Measurements from ENCODE around the gene IVL.

The IVL gene, protein sequence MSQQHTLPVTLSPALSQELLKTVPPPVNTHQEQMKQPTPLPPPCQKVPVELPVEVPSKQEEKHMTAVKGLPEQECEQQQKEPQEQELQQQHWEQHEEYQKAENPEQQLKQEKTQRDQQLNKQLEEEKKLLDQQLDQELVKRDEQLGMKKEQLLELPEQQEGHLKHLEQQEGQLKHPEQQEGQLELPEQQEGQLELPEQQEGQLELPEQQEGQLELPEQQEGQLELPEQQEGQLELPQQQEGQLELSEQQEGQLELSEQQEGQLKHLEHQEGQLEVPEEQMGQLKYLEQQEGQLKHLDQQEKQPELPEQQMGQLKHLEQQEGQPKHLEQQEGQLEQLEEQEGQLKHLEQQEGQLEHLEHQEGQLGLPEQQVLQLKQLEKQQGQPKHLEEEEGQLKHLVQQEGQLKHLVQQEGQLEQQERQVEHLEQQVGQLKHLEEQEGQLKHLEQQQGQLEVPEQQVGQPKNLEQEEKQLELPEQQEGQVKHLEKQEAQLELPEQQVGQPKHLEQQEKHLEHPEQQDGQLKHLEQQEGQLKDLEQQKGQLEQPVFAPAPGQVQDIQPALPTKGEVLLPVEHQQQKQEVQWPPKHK

DNA sequence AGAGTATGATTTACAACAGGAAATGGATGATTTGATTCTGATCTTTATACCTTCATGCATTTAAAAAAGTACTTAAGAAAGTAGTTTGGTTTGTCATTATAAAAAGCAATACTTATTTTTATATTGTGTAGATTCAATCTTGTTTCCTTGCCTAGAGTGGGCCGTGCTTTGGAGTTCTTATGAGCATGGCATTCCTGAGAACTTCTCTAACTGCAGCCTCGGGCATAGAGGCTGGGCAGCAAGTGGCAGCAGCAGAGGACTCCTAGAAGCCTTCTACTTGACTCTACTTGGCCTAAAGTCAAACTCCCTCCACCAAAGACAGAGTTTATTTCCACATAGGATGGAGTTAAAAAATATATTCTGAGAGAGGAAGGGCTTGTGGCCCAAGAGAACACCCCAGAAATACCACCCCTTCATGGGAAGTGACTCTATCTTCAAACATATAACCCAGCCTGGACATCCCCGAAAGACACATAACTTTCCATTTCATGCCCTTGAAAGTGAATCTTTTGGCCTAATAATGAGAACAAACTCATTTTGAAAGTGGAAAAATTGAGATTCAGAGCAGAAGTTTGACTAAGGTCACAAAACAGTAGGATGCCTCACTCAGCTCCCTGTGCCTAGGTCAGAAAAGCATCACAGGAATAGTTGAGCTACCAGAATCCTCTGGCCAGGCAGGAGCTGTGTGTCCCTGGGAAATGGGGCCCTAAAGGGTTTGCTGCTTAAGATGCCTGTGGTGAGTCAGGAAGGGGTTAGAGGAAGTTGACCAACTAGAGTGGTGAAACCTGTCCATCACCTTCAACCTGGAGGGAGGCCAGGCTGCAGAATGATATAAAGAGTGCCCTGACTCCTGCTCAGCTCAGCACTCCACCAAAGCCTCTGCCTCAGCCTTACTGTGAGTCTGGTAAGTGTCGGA, at the start of gene IVL:
IVL (plus strand) TSS at position 861 of the 916 bp plus-strand sequence. CDS start 1,252 bp downstream, outside the sequence.
- DNase-seq, result no peak

DNA sequence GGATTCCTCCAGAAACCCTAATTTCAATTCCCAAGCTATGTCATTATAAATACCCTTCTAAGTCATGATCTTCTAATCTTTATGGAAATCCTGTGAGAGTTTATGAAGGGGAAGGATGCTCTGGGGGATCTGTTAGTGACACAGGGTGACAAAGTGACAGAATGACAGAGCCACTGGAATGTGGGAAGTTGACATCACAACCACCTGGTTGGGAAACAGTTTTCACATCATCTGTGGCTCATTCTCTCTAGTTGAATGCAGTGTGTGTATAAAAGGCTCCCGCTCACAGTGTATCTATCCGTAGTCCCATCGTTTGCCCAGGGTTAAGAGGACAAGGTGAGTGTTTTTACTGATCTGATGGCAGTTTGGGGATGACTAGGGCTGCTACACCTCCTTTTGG, 48.6 kb upstream of the IVL start, which contains the start of gene LCE7A:
LCE7A (plus strand) TSS at position 301 of the 400 bp plus-strand sequence. CDS start 702 bp downstream, outside the sequence.
- DNase-seq, result no peak

DNA sequence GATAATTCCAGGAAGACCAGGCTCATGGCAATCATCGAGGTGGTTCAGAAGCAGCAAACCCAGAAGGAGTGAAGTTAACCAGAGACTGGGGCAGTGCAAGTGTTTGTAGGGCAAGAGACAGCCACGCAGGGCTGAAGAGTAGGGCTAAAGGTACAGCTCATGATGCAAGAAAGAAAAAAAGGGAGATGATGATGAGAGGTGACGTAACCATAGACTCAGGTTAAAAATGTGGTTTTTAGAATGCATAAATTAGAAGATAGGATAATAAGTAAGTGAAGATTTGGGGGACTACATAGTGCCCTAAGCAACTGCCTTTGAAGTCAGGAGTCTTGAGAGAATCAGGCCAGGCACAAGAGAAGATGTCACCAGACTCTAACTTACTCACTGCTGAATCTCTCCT, 48.2 kb upstream of the IVL start:
- no peak for DNase-seq

DNA sequence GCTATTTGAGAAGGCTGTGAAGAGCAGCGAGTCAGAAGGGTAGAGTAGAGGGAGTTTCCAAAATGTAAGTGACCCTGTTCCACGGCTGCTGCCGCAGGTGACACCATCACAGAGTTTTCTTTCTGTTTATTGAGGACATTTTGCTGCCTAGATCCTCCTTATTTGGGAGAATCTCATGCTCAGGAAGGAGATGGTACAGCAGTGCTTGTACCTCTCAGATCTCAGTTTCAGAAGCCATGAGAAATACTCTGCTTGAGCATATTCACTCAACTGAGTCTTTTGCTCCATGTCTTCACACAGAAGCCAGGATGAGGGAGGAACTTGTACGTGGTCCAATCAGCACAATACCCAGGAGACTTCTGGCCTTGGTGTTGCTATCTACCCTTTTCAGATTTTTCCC, 47.0 kb upstream of the IVL start:
- DNase-seq, result no peak

DNA sequence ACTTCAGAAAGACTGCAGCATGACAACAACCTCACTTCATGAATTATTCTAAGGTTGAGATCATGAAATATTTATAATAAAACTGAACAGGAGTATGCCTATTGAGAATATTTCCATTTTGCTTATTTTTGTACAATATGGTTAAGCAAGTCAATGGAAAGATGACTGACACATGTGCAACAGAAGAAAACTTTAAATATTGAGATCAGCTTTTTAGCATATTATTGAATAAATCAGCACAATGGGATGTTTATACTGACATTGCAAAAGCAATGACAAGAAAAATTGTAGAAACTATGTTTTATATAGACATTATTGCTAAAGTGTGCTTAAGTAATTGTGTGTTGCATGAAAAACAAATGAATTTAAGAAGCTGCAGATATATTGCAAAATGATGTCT, 43.9 kb upstream of the IVL start:
- DNase-seq, result no peak

DNA sequence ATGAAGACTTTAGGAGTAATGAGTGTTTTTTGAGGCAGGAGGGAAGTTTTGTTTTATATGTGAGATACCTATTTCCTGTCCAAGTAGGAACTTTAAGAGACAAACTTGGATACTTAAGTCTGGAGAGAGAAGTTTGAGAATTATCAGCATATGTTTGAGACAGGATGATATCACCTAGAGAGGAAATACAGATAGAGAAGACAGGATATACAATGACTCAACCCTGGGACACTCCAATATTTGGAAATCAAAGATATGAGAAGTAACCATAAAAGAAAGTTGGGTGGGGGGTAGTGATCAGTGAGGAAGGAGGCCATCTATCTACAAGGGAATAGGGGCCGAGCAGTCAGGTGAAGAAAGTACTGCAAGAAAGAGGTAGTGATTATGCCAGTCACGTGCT, 42.0 kb upstream of the IVL start:
- no peak for DNase-seq

DNA sequence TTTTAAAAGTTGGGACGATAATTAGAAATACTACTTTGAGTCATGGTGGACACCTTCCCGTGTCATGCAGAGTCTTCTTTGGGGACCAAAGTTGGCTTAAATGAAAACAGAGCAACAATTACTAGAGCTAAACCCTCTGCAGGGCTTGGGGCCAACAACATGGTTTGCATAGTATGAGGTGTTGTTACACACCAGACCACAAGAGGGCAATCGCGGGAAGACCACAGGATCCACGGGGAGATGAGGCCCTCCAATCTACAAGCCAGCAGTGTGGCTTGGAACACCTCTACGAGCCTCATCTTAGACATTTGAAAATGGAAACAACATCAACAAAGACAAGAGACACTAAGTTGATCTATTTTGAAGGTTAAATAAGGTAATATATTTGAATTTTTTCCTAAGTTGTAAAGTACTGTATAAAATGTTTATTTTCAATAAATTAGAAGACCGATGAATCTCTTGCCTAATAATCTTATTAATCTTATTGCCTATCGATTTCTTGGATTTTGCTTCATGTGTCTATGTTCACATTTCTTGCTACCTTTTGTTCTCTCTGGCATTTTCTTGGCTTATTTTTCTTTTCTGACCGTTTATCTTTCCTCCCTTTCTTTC, 38.4 kb upstream of the IVL start:
- peak; percentile 55 for DNase-seq

DNA sequence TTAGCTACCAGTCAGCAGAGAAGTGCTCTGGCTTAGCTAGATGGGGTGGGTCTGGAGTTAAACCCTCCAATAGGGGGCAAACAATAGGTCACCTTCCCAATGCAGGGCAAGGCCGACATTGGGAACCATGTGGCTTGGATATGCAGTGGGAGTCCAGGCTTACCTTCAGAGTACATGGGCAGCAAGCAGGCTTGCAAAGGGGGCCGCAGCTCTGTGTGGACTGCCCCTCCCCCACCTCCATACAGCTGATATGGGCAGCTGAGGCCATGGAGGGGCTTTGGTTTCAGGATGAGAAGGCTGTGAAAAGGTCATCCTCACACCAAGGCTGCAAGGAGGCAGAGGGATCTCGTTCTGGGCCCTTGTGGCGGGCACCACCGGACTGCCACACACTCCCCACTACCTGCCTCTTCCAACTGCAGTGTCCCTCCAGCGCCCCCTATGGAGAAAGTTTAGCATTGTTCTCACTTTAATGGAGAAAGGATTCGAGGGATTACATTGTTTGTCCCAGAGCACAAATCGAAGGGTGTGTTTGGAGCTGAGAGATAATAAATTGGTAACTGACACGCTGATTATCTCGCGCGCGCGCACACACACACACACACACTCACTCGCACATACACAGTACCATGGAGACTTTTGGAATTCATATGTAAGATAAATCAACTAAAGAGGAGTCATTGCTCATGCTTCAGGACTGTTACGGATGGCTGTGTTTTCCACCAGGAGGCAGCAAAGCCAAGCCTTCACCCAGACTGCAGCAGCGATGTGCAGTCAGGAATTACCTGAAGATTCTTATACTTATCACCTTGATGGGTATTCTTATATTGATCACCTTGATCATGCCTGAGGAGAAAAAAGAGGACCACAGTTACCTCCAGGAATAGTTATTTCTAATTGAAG, 37.3 kb upstream of the IVL start:
- no peak for DNase-seq

DNA sequence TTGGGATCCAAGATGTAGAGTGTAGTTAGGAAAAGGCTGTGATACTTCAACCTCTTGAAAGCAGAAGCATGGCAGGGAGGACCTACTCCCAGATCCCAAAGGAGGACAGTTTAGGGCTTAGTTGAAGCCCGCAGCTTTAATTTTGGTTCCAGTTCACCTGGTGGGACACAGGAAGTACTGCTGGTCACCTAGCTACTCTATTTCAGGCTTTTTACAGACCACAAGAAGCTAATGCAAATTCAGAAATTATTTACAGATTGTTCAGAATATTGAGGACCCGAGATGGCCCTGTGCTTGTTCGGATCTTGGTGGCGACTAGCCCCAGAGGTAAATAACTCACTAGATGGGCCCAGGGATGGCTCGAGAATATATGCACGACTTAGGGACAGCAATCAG, 36.6 kb upstream of the IVL start:
- no peak for DNase-seq

DNA sequence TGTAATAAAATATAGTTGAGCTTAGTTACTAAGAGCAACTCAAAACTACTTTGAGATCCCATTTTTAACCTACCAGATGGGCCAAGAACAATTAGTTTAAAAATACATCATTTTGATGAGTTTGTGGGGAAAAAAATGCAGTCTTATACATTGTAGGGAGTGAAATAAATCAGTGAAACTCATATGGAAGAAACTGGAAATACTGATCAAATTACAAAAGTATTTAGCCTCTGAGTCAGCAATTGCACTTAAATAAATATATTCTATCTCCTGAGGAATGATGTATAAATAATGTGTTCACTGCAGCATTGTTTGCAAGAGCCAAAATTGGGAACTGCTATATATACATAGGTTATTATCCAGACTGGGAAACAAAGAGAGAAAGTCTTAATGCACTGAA, 34.9 kb upstream of the IVL start:
- DNase-seq, result no peak

DNA sequence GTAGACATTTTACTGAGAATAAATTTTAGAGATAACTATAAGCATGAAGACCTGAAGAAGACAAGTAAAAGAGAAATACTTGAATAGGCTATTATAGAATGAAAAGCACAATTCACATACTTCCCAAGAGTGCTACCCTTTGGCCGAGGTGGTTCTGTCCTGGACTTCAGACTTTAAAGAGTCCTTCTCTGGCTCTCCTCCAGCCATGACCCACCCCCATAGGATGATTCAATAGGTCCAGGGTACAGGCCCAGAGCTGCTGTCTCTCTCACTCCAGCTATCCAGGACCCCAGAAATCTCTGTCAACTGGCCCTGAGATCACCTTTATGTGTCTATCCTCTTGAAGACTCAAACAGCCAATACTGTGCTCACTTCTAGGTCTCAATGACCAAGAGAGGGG, 31.5 kb upstream of the IVL start:
- no peak for DNase-seq

DNA sequence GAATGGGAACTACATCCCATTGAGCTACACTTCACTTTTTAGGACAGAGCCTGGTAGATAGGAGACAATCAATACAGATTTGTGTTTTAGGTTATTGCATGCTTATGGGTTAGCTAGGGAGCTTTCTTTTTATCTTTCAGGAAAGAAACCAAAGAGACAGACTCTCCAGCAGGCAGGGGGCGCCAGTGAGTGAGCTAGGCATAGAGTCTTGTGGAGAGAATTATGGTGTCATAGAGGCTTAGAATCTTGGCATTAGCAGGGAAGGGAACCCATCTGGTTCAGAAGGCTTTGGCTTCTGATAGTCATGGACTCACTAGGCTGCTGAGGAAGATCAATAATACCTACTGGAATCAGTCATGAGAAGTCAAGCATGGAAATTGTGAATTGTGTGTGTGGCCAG, 30.3 kb upstream of the IVL start, which contains the start of gene SMCP:
SMCP (plus strand) TSS at position 281 of the 400 bp plus-strand sequence. CDS start 6,101 bp downstream, outside the sequence.
- DNase-seq, result peak; percentile 4

DNA sequence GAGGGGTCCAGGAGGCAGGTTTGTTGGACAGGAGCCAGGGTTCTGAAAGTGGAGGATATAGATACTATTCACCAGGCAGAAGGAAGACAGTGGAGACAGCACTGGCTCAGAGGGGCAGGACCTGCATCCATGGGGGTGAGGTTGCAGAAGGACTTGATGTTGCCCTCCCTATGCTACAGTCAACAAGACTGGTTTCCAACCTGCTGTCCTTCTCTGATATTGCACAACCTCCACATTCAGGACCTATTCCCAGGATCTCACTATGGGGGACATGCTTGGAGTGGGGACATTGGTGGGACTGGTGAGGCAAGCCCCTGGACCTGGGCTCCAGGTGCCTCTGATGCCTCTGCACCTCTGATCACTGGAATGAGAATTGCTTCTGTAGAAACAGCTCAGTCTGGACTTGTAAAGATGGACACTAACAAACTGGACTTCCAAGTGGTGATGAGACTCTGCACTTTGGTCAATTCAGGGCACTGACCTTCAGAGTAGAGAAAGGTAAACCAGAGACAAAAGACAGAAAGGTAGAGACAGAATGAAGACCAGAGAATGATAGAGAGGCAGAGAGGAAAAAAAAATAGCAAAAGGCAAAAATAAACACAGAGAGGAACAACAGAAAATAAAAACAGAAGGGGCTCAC, 28.7 kb upstream of the IVL start:
- no peak for DNase-seq

DNA sequence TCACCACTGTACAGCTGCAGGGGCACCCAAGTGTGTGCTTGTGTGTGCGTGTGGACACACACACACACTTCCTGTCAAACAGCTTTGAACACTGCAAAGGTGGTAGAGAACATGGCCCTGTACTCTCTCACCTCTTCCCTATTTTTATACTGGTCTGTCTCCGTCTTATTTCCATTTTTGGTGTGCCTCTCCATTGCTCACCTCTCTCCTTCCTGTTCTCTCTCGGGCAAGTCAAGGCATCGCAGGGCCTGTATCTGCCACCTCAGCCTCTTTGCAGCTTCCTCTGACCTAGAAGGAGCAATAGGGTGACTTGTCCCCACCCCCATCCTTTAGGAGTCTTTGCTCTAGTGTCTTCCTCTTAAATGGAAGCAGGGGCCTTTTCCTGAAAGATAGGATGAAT, 28.0 kb upstream of the IVL start:
- DNase-seq, result no peak

DNA sequence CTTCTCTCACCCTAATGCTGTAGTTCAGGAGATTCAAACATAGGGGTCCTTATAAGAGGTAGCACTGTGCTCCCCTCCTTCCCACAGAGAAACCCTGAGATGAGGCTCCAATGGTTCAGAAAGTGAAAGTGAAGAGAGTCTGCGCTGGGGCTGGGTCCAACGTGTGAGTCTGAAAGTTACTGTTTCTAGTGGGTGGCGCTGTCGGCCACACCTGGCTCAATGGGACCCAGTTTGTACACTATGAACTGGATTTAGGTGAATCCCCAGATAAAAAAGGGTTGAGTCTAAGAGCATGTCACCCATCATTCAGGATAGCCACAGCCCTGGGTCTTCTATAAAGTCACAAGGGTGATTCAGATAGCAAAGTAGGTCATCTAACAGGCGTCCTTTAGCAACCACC, 27.4 kb upstream of the IVL start:
- no peak for DNase-seq

DNA sequence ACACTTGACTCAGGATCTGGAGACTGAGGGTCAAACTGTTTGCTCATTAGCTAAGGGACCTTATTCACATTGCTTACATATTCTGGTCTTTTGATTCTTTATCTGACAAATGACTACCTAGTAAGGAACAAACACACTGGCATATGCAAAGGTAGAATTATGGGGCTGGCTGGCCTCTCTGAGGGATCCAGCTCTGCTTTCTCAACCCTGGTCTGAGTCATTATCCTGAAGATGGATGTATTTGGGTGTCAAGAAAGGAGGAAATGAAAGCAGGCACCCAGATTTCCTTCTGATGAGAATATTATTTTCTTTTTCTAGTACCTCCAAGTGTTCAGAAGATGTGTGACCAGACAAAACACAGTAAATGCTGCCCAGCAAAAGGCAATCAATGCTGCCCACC, 24.3 kb upstream of the IVL start:
- no peak for DNase-seq

DNA sequence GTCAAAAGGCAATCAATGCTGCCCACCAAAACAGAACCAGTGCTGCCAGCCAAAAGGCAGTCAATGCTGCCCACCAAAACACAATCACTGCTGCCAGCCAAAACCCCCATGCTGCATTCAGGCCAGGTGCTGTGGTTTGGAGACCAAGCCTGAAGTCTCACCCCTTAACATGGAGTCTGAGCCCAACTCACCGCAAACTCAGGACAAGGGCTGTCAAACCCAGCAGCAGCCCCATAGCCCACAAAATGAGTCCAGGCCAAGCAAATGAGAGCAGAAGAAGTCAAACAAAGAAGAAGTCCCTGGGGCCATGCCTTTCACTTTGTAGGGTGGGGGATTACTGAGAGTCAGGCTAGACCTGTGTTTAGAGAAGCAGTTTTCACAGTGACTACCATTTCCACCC, 23.8 kb upstream of the IVL start:
- no peak for DNase-seq

DNA sequence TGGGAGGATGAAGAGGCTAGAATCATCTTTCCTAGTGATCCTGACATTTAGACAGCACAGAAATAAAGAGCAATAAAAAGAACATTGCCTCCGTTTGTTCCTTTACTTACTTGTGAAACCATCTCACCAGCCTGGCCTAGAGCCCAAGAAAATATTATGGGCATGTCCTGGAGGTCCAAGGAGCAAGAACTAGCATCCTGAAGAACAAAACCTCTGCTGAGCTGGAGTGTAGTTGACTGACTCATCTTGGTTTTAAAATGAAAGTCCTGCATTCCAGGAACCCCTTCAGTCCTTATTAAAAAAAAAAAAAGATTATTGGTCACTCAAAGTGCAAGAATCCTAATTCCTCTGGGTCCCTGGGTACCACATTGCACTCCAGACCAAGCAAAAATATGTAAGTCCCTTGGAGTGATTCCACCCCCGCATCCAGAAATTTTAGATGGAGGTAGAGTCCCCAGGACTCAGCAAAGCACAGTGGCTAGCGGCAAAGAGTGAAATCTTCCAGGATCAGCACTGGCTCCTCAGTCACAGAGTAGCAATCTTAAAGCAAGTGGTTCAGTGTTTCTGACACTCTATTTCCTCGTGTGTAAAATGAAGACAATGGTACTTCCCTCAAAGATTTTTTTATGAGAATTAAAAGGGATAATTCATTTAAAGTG, 23.3 kb upstream of the IVL start:
- DNase-seq, result no peak

DNA sequence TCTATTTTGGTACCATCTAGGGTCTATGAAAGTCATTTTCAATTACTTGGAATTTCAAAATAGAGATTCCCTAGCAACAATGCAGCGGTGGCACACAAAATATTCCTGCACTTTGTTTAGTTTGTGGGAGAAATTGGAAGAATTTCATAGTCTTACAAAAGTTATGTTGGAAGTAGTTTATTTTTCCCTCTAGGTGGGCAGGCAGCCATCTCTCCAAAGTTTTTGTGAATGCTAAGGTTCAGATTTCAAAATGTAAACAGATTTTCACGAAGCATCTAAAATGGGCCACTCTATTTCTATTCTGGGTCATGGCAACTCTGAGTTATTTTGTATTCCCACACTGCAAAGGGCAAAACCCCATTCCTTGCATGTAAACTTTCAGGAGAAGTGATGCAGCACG, 22.3 kb upstream of the IVL start:
- no peak for DNase-seq

DNA sequence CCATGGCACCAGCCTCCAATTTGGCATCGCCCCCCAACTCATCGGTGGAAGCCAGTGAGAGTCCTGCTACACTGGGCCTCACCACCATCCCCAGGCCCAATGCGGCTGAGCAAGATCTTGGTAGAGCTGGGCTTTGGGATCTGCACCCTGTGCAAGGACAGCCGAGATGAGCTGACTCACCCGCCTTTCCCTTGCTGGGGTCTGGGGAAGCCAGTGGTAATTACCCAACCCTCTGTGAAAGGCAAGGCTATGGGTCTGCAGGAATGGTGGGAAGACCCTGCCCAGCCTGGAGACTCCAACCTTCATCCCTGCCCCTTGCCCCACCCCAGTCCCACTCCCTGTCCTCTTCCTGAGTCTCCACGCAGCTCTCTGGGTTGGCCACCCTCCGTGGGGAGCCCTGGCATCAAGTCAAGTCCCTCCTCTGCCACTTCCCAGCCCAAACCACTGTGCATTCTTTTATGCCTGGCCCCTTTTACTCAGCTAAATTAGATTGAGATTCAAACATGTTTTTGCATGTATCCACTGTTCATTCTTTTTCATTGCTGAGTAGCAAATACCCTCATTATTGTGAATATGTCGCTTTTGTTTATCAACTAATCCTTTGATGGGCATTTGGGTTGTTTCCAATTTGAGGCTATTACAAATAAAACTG, 21.5 kb upstream of the IVL start:
- DNase-seq, result no peak

All from CD4-positive, alpha-beta T cell treated with Interleukin-6 for 4 hours (primary cell).